Activated B cell treated with CpG ODN at 0.5 μM for 24 hours (primary cell): ENCODE data around the gene OR1J2. TPM values are rescaled to one million over a fixed set of nuclear protein-coding genes. Genes with fewer than 3 reads are reported as not detected.

Experiments used
- ATAC-seq: fragments of 200-7000 bp; cut with Tn5 transposase; one replicate; pipeline ENCODE4 v1.10.0; 2021; ENCODE audit warnings: low read depth, mild to moderate bottlenecking, moderate library complexity
- CTCF ChIA-PET: fragments of 350-600 bp; sonication (Branson Sonifier 250); formaldehyde crosslinking; loops from one replicate; lab custom pipeline; 2021; ENCODE audit warnings: antibody characterized with exemption; lab: Charles Lee
- POLR2A ChIA-PET: fragments of 350-600 bp; sonication (Branson Sonifier 250); formaldehyde crosslinking; loops from one replicate; lab custom pipeline; 2021; ENCODE audit warnings: antibody characterized with exemption; lab: Charles Lee
- DNase-seq: peaks from one replicate; pipeline ENCODE4 v3.0.0; 2022
- H3K27ac Mint-ChIP-seq: one replicate; pipeline ENCODE4 v1.8.0; 2020; ENCODE audit warnings: mixed read lengths
- H3K27me3 Mint-ChIP-seq: one replicate; pipeline ENCODE4 v1.8.0; 2021; ENCODE audit warnings: mixed read lengths
- H3K36me3 Mint-ChIP-seq: one replicate; pipeline ENCODE4 v1.8.0; 2021; ENCODE audit warnings: low read depth, mixed read lengths
- H3K4me1 Mint-ChIP-seq: one replicate; pipeline ENCODE4 v1.8.0; 2021; ENCODE audit warnings: mixed read lengths
- H3K4me3 Mint-ChIP-seq: one replicate; pipeline ENCODE4 v1.8.0; 2020; ENCODE audit warnings: mild to moderate bottlenecking, mixed read lengths
- H3K9me3 Mint-ChIP-seq: one replicate; pipeline ENCODE4 v1.8.0; 2020; ENCODE audit warnings: mixed read lengths
- CTCF ChIP-seq: fragments of 200-600 bp; IDR thresholded peaks from one replicate; pipeline ENCODE4 v1.8.0; 2022; ENCODE audit warnings: antibody characterized with exemption, mild to moderate bottlenecking
- intact Hi-C: fragments of 100-400 bp; cut with micrococcal nuclease; formaldehyde crosslinking; loops from one replicate; pipeline ENCODE4 v1.15.1; 2024
- total RNA-seq: library from RNA; stranded (reverse); gene quantifications from 2 replicates; pipeline ENCODE4 v1.2.3, GENCODE V29; 2022

OR1J2 gene
- total RNA-seq, 1 donor from 2014 or later = not detected

- DNase-seq (no peak), ATAC-seq (no peak)
- CTCF ChIA-PET = no interaction called here
- POLR2A ChIA-PET = no interaction called here
- no peak for TF ChIP-seq CTCF
- H3K4me1 Mint-ChIP-seq = peaks cover 13% of the 10 kb centered on the region
- H3K36me3 Mint-ChIP-seq = no peaks in the 10 kb centered on the region
- intact Hi-C loops = loop anchor here (10.0 kb wide), 2 partner anchors 876 to 916 kb away; no protein-coding TSS in a partner anchor
- H3K27ac Mint-ChIP-seq = no peak overlapping the region
- H3K27me3 Mint-ChIP-seq = peaks cover 18% of the 10 kb centered on the region
- H3K9me3 Mint-ChIP-seq = no peaks in the 10 kb centered on the region
- no peak overlapping the region for H3K4me3 Mint-ChIP-seq
Measured at GRCh38 chr9:122468735-122469134, 41.9 kb upstream of the OR1J2 start.

GRCh38 chr9:122474561-122474960, 36.0 kb upstream of the OR1J2 start:
- H3K4me1 Mint-ChIP-seq = no peaks in the 10 kb centered on the region
- no peaks in the 10 kb centered on the region for H3K36me3 Mint-ChIP-seq
- no peak for TF ChIP-seq CTCF
- no peak overlapping the region for H3K27ac Mint-ChIP-seq
- H3K27me3 Mint-ChIP-seq = peaks cover 55% of the 10 kb centered on the region
- ChIA-PET POLR2A (no interaction called here), CTCF (no interaction called here)
- DNase-seq = no peak
- H3K9me3 Mint-ChIP-seq = no peaks in the 10 kb centered on the region
- intact Hi-C loops = no loop called here
- H3K4me3 Mint-ChIP-seq = no peak overlapping the region
- ATAC-seq = no peak

- H3K9me3 Mint-ChIP-seq = no peaks in the 10 kb centered on the region
- H3K27me3 Mint-ChIP-seq = peaks cover 55% of the 10 kb centered on the region
- no peak for ATAC-seq
- ChIA-PET POLR2A (no interaction called here), CTCF (no interaction called here)
- DNase-seq = no peak
- no peaks in the 10 kb centered on the region for H3K36me3 Mint-ChIP-seq
- intact Hi-C loops = no loop called here
- H3K4me1 Mint-ChIP-seq = no peaks in the 10 kb centered on the region
- H3K27ac Mint-ChIP-seq = no peak overlapping the region
- H3K4me3 Mint-ChIP-seq = no peak overlapping the region
- no peak for TF ChIP-seq CTCF
Measured at GRCh38 chr9:122475717-122476116, 34.9 kb upstream of the OR1J2 start.

GRCh38 chr9:122477346-122477745, 33.3 kb upstream of the OR1J2 start:
- DNase-seq = no peak
- TF ChIP-seq CTCF = no peak
- no peaks in the 10 kb centered on the region for H3K36me3 Mint-ChIP-seq
- intact Hi-C loops = no loop called here
- ChIA-PET POLR2A (no interaction called here), CTCF (no interaction called here)
- no peaks in the 10 kb centered on the region for H3K9me3 Mint-ChIP-seq
- no peak overlapping the region for H3K27ac Mint-ChIP-seq
- H3K4me1 Mint-ChIP-seq = no peaks in the 10 kb centered on the region
- H3K4me3 Mint-ChIP-seq = no peak overlapping the region
- ATAC-seq = no peak
- peaks cover 47% of the 10 kb centered on the region for H3K27me3 Mint-ChIP-seq

GRCh38 chr9:122477826-122478225, 32.8 kb upstream of the OR1J2 start, which contains the start of gene OR1J1:
TSS of gene OR1J1 (minus strand) at chr9:122477926. CDS start at chr9:122477926, 0 bp downstream.
- no peak for TF ChIP-seq CTCF
- H3K27ac Mint-ChIP-seq = no peak within 1 kb of the TSS
- ChIA-PET CTCF (no interaction called here), POLR2A (no interaction called here)
- ATAC-seq (no peak), DNase-seq (no peak)
- H3K9me3 Mint-ChIP-seq = no peaks in the 10 kb centered on the region
- no peaks in the 10 kb centered on the region for H3K36me3 Mint-ChIP-seq
- intact Hi-C loops = no loop called here
- peaks cover 47% of the 10 kb centered on the region for H3K27me3 Mint-ChIP-seq
- no peaks in the 10 kb centered on the region for H3K4me1 Mint-ChIP-seq
- H3K4me3 Mint-ChIP-seq = no peak within 1 kb of the TSS
